HG03354 (cell line): ENCODE data around the gene USP36.
A peak's percentile ranks its signal among the peaks of the same experiment; 100 is the strongest.
"Not testable (repeated sequence)": the region's sequence is repeated elsewhere in the genome, so short reads cannot be mapped to it uniquely, and the experiment has no call there.

Source experiments
- ATAC-seq: cut with Tn5 transposase; IDR thresholded peaks from one replicate; pipeline ENCODE4 v1.9.1; 2021; ENCODE audit warnings: mild to moderate bottlenecking; ENCODE audit not compliant: unreplicated experiment, poor library complexity, severe bottlenecking

Gene USP36

GRCh38 chr17:78751000-78751399 is 89.6 kb downstream of the USP36 start:
- not testable (repeated sequence) for ATAC-seq

GRCh38 chr17:78748730-78749317 is 91.8 kb downstream of the USP36 start:
- ATAC-seq = peak; percentile 55

GRCh38 chr17:78748048-78748729 is 92.4 kb downstream of the USP36 start:
- peak; percentile 74 for ATAC-seq

GRCh38 chr17:78747488-78747887 is 93.1 kb downstream of the USP36 start:
- no peak for ATAC-seq

GRCh38 chr17:78746949-78747269 is 93.7 kb downstream of the USP36 start:
- ATAC-seq = no peak

- no peak for ATAC-seq
These were observed 94.2 kb downstream of the USP36 start for GRCh38 chr17:78746263-78746948.
